H1 (cell line): ENCODE results near the gene FCF1. TPM values are rescaled to one million over a fixed set of nuclear protein-coding genes. Genes with fewer than 3 reads are reported as not detected.

Experiments used
- CTCF ChIA-PET: fragments of 300-600 bp; sonication (Branson Sonifier 250); formaldehyde crosslinking; loops from one replicate; lab custom pipeline; 2021; ENCODE audit not compliant: partially characterized antibody; lab: Charles Lee
- POLR2A ChIA-PET: fragments of 300-600 bp; sonication (Branson Sonifier 250); formaldehyde crosslinking; loops from one replicate; lab custom pipeline; 2021; ENCODE audit warnings: inconsistent platforms; ENCODE audit not compliant: partially characterized antibody; lab: Charles Lee
- DNase-seq, 2 experiments: peaks; one replicate each; pipeline versions ENCODE4 v3.0.0 to v3.0.0-alpha.2; 2010 to 2022; ENCODE audit warnings: low spot score in 2 of 2, low read depth in 1 of 2, mixed read lengths in 1 of 2
- FAIRE-seq: peaks from 2 replicates; lab custom pipeline; 2011; peaks lifted over from hg19 to GRCh38; lab: Jason Lieb, UNC
- H2AFZ ChIP-seq: 2 replicates; pipeline ENCODE4 v1.8.1; 2012; ENCODE audit warnings: low read length, inconsistent platforms
- H2AK5ac ChIP-seq: 2 replicates; pipeline ENCODE4 v1.6.1; 2013; ENCODE audit warnings: low read depth, low read length
- H2BK120ac ChIP-seq: replicated peaks from 2 replicates; pipeline ENCODE3; 2013; ENCODE audit warnings: low read depth, low read length, inconsistent platforms
- H2BK12ac ChIP-seq: 2 replicates; pipeline ENCODE4 v1.6.1; 2013; ENCODE audit warnings: low read depth, low read length
- H2BK15ac ChIP-seq: 2 replicates; pipeline ENCODE4 v1.6.1; 2013; ENCODE audit warnings: low read length
- H2BK20ac ChIP-seq: 2 replicates; pipeline ENCODE4 v1.6.1; 2013; ENCODE audit warnings: low read length
- H2BK5ac ChIP-seq: 2 replicates; pipeline ENCODE4 v1.6.1; 2013; ENCODE audit warnings: low read depth, low read length
- H3K14ac ChIP-seq: 2 replicates; pipeline ENCODE4 v1.6.1; 2013; ENCODE audit warnings: inconsistent platforms; ENCODE audit not compliant: insufficient read length
- H3K18ac ChIP-seq: 2 replicates; pipeline ENCODE4 v1.6.1; 2013; ENCODE audit warnings: low read length; ENCODE audit errors: extremely low read depth
- H3K23ac ChIP-seq: 2 replicates; pipeline ENCODE4 v1.6.1; 2013; ENCODE audit warnings: inconsistent platforms; ENCODE audit not compliant: insufficient read length
- H3K23me2 ChIP-seq: 2 replicates; pipeline ENCODE4 v1.6.1; 2013; ENCODE audit warnings: low read depth, low read length
- H3K27ac ChIP-seq: 2 replicates; pipeline ENCODE4 v1.6.1; 2011; ENCODE audit warnings: low read depth, low read length, inconsistent platforms
- H3K27me3 ChIP-seq, 4 experiments: replicated peaks in 1 of 4; 1 replicate in 1 of 4; 2 replicates in 3 of 4; pipeline versions ENCODE4 v1.6.1 to v1.8.1; 2011 to 2013; ENCODE audit warnings: low read length in 3 of 4, mild to moderate bottlenecking in 3 of 4, inconsistent platforms in 2 of 4, mixed read lengths in 2 of 4, moderate library complexity in 1 of 4; ENCODE audit not compliant: control insufficient read depth in 3 of 4, insufficient read depth in 3 of 4; ENCODE audit errors: extremely low read depth in 1 of 4
- H3K36me3 ChIP-seq, 4 experiments: 2 replicates each; pipeline versions ENCODE4 v1.6.1 to v1.8.1; 2011 to 2013; ENCODE audit warnings: mild to moderate bottlenecking in 4 of 4, low read length in 3 of 4, moderate library complexity in 2 of 4, control low read depth in 1 of 4, inconsistent platforms in 1 of 4; ENCODE audit not compliant: insufficient read depth in 4 of 4, control insufficient read depth in 2 of 4
- H3K4ac ChIP-seq: replicated peaks from 2 replicates; pipeline ENCODE3; 2013; ENCODE audit warnings: low read length, low read depth, mixed read lengths, inconsistent platforms; ENCODE audit not compliant: insufficient read length
- H3K4me1 ChIP-seq, 4 experiments: replicated peaks in 1 of 4; 1 replicate in 1 of 4; 2 replicates in 3 of 4; pipeline versions ENCODE4 v1.6.1 to v1.8.1; 2011 to 2013; ENCODE audit warnings: low read length in 3 of 4, inconsistent platforms in 2 of 4, mixed read lengths in 1 of 4; ENCODE audit not compliant: insufficient read depth in 4 of 4, control insufficient read depth in 3 of 4
- H3K4me2 ChIP-seq, 2 experiments: 2 replicates each; pipeline versions ENCODE4 v1.6.1 to v1.8.1; 2011 to 2013; ENCODE audit warnings: low read depth in 2 of 2, low read length in 2 of 2, control low read depth in 1 of 2, inconsistent platforms in 1 of 2, mild to moderate bottlenecking in 1 of 2; ENCODE audit not compliant: insufficient read depth in 1 of 2
- H3K4me3 ChIP-seq, 4 experiments: fragments of 200-600, 300-600 bp in 1 of 4; sonication (generic), shearing (Covaris generic), sonication (Bioruptor Twin) in 1 of 4; 2 replicates each; pipeline versions ENCODE4 v1.5.1 to v1.8.1; 2011 to 2016; ENCODE audit warnings: low read length in 4 of 4, low read depth in 3 of 4, control low read depth in 2 of 4, inconsistent platforms in 2 of 4, mild to moderate bottlenecking in 2 of 4, mixed read lengths in 1 of 4, moderate library complexity in 1 of 4; ENCODE audit not compliant: insufficient read depth in 2 of 4; ENCODE audit errors: extremely low read depth in 1 of 4
- H3K56ac ChIP-seq: replicated peaks from 2 replicates; pipeline ENCODE3; 2013; ENCODE audit warnings: low read depth, mild to moderate bottlenecking, mixed read lengths, low read length, inconsistent platforms; ENCODE audit not compliant: insufficient read length
- H3K79me1 ChIP-seq: 2 replicates; pipeline ENCODE4 v1.6.1; 2013; ENCODE audit warnings: low read depth, low read length, control low read depth
- H3K79me2 ChIP-seq, 2 experiments: 2 replicates each; pipeline versions ENCODE4 v1.6.1 to v1.8.1; 2012 to 2013; ENCODE audit warnings: low read length in 2 of 2, mild to moderate bottlenecking in 2 of 2, inconsistent platforms in 1 of 2; ENCODE audit not compliant: insufficient read depth in 2 of 2, control insufficient read depth in 1 of 2
- H3K9ac ChIP-seq, 4 experiments: replicated peaks in 1 of 4; 1 replicate in 1 of 4; 2 replicates in 3 of 4; pipeline versions ENCODE4 v1.6.1 to v1.8.1; 2011 to 2013; ENCODE audit warnings: low read depth in 3 of 4, low read length in 3 of 4, control low read depth in 2 of 4, mild to moderate bottlenecking in 2 of 4, moderate library complexity in 2 of 4, inconsistent platforms in 1 of 4; ENCODE audit errors: extremely low read depth in 1 of 4
- H3K9me3 ChIP-seq, 2 experiments: 2 replicates each; pipeline versions ENCODE4 v1.6.1 to v1.8.1; 2012 to 2013; ENCODE audit warnings: mild to moderate bottlenecking in 2 of 2, moderate library complexity in 2 of 2, control low read depth in 1 of 2, inconsistent platforms in 1 of 2, low read depth in 1 of 2, low read length in 1 of 2, mixed read lengths in 1 of 2; ENCODE audit not compliant: insufficient read depth in 2 of 2
- H4K20me1 ChIP-seq, 2 experiments: replicated peaks in 1 of 2; 2 replicates each; pipeline versions ENCODE3 to v1.8.1; 2011 to 2013; ENCODE audit warnings: inconsistent platforms in 2 of 2, low read length in 2 of 2, mild to moderate bottlenecking in 1 of 2; ENCODE audit not compliant: insufficient read depth in 2 of 2, control insufficient read depth in 1 of 2
- H4K5ac ChIP-seq: 2 replicates; pipeline ENCODE4 v1.6.1; 2013; ENCODE audit warnings: low read length, low read depth, mixed read lengths, inconsistent platforms; ENCODE audit not compliant: insufficient read length
- H4K8ac ChIP-seq: 2 replicates; pipeline ENCODE4 v1.8.0; 2013; ENCODE audit warnings: mild to moderate bottlenecking, moderate library complexity, low read length, inconsistent platforms; ENCODE audit not compliant: insufficient read depth; ENCODE audit errors: extremely low read depth
- H4K91ac ChIP-seq: replicated peaks from 2 replicates; pipeline ENCODE3; 2013; ENCODE audit warnings: low read length, mixed read lengths, inconsistent platforms; ENCODE audit not compliant: insufficient read length
- CREB1 ChIP-seq: IDR thresholded peaks from 2 replicates; pipeline ENCODE4 v1.6.1; 2012; ENCODE audit warnings: inconsistent platforms
- MAFK ChIP-seq: IDR thresholded peaks from 2 replicates; pipeline ENCODE4 v1.6.1; 2012; ENCODE audit warnings: low read depth, mild to moderate bottlenecking, improper control_type of control experiment, low read length
- SP1 ChIP-seq: IDR thresholded peaks from 2 replicates; pipeline ENCODE4 v1.6.1; 2011; ENCODE audit warnings: low read depth, low read length
- WGBS, 2 experiments: shearing (Covaris generic) in 1 of 2; methylation state at CpG; one replicate each; pipeline versions ENCODE4 v1.1.6 to v1.1.7; 2013 to 2015; ENCODE audit warnings: low lambda C conversion rate in 2 of 2, mixed read lengths in 2 of 2, inconsistent platforms in 1 of 2, low coverage in 1 of 2, missing lambda C conversion rate in 1 of 2; ENCODE audit not compliant: insufficient replicate concordance in 2 of 2, insufficient coverage in 1 of 2, insufficient read length in 1 of 2; ENCODE audit errors: extremely low coverage in 1 of 2, missing lambda C conversion rate in 1 of 2; 5-methylcytosine and 5-hydroxymethylcytosine counted together
- polyA plus RNA-seq, 7 experiments: library from polyadenylated mRNA; depleted of rRNA in 3 of 7; stranded (reverse) in 5 of 7; unstranded in 2 of 7; fragments of >200 nt in 5 of 7; fragments of 200-250 nt in 2 of 7; gene quantifications; 1 replicate in 5 of 7; 2 replicates in 1 of 7; 4 replicates in 1 of 7; pipeline versions ENCODE4 v1.2.1 to v1.2.3, GENCODE V29; 2011 to 2013; ENCODE audit warnings: missing spikeins in 2 of 7, mixed read lengths in 2 of 7
- total RNA-seq: library from RNA; stranded (reverse); fragmentation: NEBNext Ultra II Directional; extraction: Animal tissue kit (Norgen Biotek cat#: 25700); gene quantifications from 2 replicates; pipeline ENCODE4 v1.2.1, GENCODE V29; 2021

The FCF1 gene
- total and polyA plus RNA-seq, 2 of the 8 experiments (the other 6 are each of a cell fraction or from before 2014, with no cell fraction given) = 48.1 to 84.3 TPM

GRCh38 chr14:74723134-74723533 is 10.2 kb downstream of the FCF1 start:
- Histone ChIP-seq H3K23me2 (no peaks in the 10 kb centered on the region), H2BK20ac (no peak overlapping the region), H2BK12ac (no peak overlapping the region)

More at GRCh38 chr14:74723134-74723533, 10.2 kb downstream of the FCF1 start:
- H3K4me3 ChIP-seq = no peak overlapping the region
- H4K8ac ChIP-seq = no peak overlapping the region
- H3K4me1 ChIP-seq = no peaks in the 10 kb centered on the region
- no peak overlapping the region for H3K27ac ChIP-seq
- H4K5ac ChIP-seq = no peak overlapping the region
- H3K4me2 ChIP-seq = no peak overlapping the region
- 97% methylated on average over 3 of the region's 3 CpGs; no CpG with 5 or more reads in 1 of the 2 experiments for WGBS, 2 experiments
- peaks cover 0 to 12% (median 5%) of the 10 kb centered on the region in 4 experiments; a peak in 3 of 8 replicates for H3K36me3 ChIP-seq
- no peaks in the 10 kb centered on the region for H3K79me2 ChIP-seq
- H3K9ac ChIP-seq = no peak overlapping the region
- TF ChIP-seq SP1 (no peak), CREB1 (no peak), MAFK (no peak)
- no peaks in the 10 kb centered on the region for H3K9me3 ChIP-seq
- no peak overlapping the region for H3K4ac ChIP-seq
- no peak overlapping the region for H3K18ac ChIP-seq
- H3K56ac ChIP-seq = no peak overlapping the region
- FAIRE-seq (no peak), DNase-seq (no peak)
- no peaks in the 10 kb centered on the region for H3K79me1 ChIP-seq
- no peaks in the 10 kb centered on the region for H3K27me3 ChIP-seq
- peaks cover 0 to 1% of the 10 kb centered on the region in 2 experiments for H4K20me1 ChIP-seq
- ChIA-PET CTCF (no interaction called here), POLR2A (no interaction called here)
- no peak overlapping the region for H2BK5ac ChIP-seq
- H2AK5ac ChIP-seq = no peak overlapping the region
- no peak overlapping the region for H4K91ac ChIP-seq
- H3K23ac ChIP-seq = no peak overlapping the region
- no peak overlapping the region for H2BK120ac ChIP-seq
- no peak overlapping the region for H2AFZ ChIP-seq
- no peak overlapping the region for H3K14ac ChIP-seq
- H2BK15ac ChIP-seq = no peak overlapping the region
